Glomerular endothelial cell (primary cell): ENCODE measurements around the gene ARMC9. TPM values are rescaled to one million over a fixed set of nuclear protein-coding genes. Genes with fewer than 3 reads are reported as not detected.
"Not testable (repeated sequence)": the region's sequence is repeated elsewhere in the genome, so short reads cannot be mapped to it uniquely, and the experiment has no call there.

ENCODE experiments used
- DNase-seq: peaks from one replicate; pipeline ENCODE4 v3.0.0-alpha.2; 2011; ENCODE audit warnings: low read depth, low spot score; ENCODE audit errors: extremely low read depth
- total RNA-seq: library from RNA; depleted of rRNA; stranded (reverse); fragments of >200 nt; gene quantifications from 2 replicates; pipeline ENCODE4 v1.2.3, GENCODE V29; 2015

The ARMC9 gene
- total RNA-seq, 1 donor from 2014 or later = 21.3 TPM

- DNase-seq = no peak
These were observed 41.3 kb downstream of the ARMC9 start for GRCh38 chr2:231239751-231240150.

GRCh38 chr2:231241755-231242507 is 43.5 kb downstream of the ARMC9 start:
- DNase-seq = no peak

- no peak for DNase-seq
These were observed 45.4 kb downstream of the ARMC9 start for GRCh38 chr2:231243866-231244265.

- DNase-seq = no peak
These were observed 46.2 kb downstream of the ARMC9 start for GRCh38 chr2:231244382-231245248.

GRCh38 chr2:231245249-231246094 is 47.0 kb downstream of the ARMC9 start:
- DNase-seq = no peak

GRCh38 chr2:231246171-231246842 is 47.9 kb downstream of the ARMC9 start:
- no peak for DNase-seq

GRCh38 chr2:231250146-231250545 is 51.7 kb downstream of the ARMC9 start:
- no peak for DNase-seq

- no peak for DNase-seq
These were observed 52.3 kb downstream of the ARMC9 start for GRCh38 chr2:231250698-231251097.

- not testable (repeated sequence) for DNase-seq
These were observed 54.9 kb downstream of the ARMC9 start for GRCh38 chr2:231253292-231253691.

- no peak for DNase-seq
These were observed 58.1 kb downstream of the ARMC9 start for GRCh38 chr2:231256494-231256893.

GRCh38 chr2:231257763-231258162 is 59.3 kb downstream of the ARMC9 start:
- DNase-seq = no peak

- no peak for DNase-seq
These were observed 60.3 kb downstream of the ARMC9 start for GRCh38 chr2:231258701-231259100.

GRCh38 chr2:231259104-231259503 is 60.7 kb downstream of the ARMC9 start:
- DNase-seq = no peak

- DNase-seq = no peak
These were observed 62.2 kb downstream of the ARMC9 start for GRCh38 chr2:231260442-231261208.

GRCh38 chr2:231263118-231263831 is 64.8 kb downstream of the ARMC9 start:
- no peak for DNase-seq

GRCh38 chr2:231270221-231271114 is 72.0 kb downstream of the ARMC9 start:
- DNase-seq = no peak

GRCh38 chr2:231272991-231273390 is 74.6 kb downstream of the ARMC9 start:
- no peak for DNase-seq

- DNase-seq = no peak
These were observed 78.6 kb downstream of the ARMC9 start for GRCh38 chr2:231276987-231277386.
